ENCODE measurements around the gene GPAT2. TPM values are rescaled to one million over a fixed set of nuclear protein-coding genes. Genes with fewer than 3 reads are reported as not detected.
A peak's percentile ranks its signal among the peaks of the same experiment; 100 is the strongest.
"Not testable (repeated sequence)": the region's sequence is repeated elsewhere in the genome, so short reads cannot be mapped to it uniquely, and the experiment has no call there.

The GPAT2 gene
- total RNA-seq, 1 donor from 2014 or later = 0.79 TPM

GRCh38 chr2:96024336-96025193 is 10.2 kb downstream of the GPAT2 start:
- no peak for TF ChIP-seq CTCF (IDR thresholded peaks at IDR 0.05; ENCODE audit: insufficient read depth, low read length, severe bottlenecking)
- Histone ChIP-seq H3K36me3 (ENCODE audit: control insufficient read depth, insufficient read depth, low read length) (no peaks in the 10 kb centered on the region), H3K4me3 (ENCODE audit: low read depth, low read length) (no peak overlapping the region), H3K27me3 (ENCODE audit: control insufficient read depth, insufficient read depth, low read length) (no peaks in the 10 kb centered on the region)
- FAIRE-seq = no peak
- DNase-seq (ENCODE audit: low read depth) = no peak

- peak; percentile 82 for FAIRE-seq
- not testable (repeated sequence) for H3K4me3 ChIP-seq (ENCODE audit: low read depth, low read length); H3K36me3 ChIP-seq (ENCODE audit: control insufficient read depth, insufficient read depth, low read length); DNase-seq (ENCODE audit: low read depth); H3K27me3 ChIP-seq (ENCODE audit: control insufficient read depth, insufficient read depth, low read length)
These were observed 11.0 kb downstream of the GPAT2 start for GRCh38 chr2:96023701-96024100.

GRCh38 chr2:96022701-96023447 is 11.8 kb downstream of the GPAT2 start:
- not testable (repeated sequence) for H3K4me3 ChIP-seq (ENCODE audit: low read depth, low read length); H3K27me3 ChIP-seq (ENCODE audit: control insufficient read depth, insufficient read depth, low read length); FAIRE-seq; H3K36me3 ChIP-seq (ENCODE audit: control insufficient read depth, insufficient read depth, low read length)
- DNase-seq (ENCODE audit: low read depth) = peak; percentile 60
- peak; percentile 84 for TF ChIP-seq CTCF (IDR thresholded peaks at IDR 0.05; ENCODE audit: insufficient read depth, low read length, severe bottlenecking)

GRCh38 chr2:96022126-96022525 is 12.6 kb downstream of the GPAT2 start:
- H3K27me3 ChIP-seq (ENCODE audit: control insufficient read depth, insufficient read depth, low read length); H3K4me3 ChIP-seq (ENCODE audit: low read depth, low read length); DNase-seq (ENCODE audit: low read depth); FAIRE-seq; H3K36me3 ChIP-seq (ENCODE audit: control insufficient read depth, insufficient read depth, low read length): not testable (repeated sequence)

- H3K36me3 ChIP-seq (ENCODE audit: control insufficient read depth, insufficient read depth, low read length); H3K27me3 ChIP-seq (ENCODE audit: control insufficient read depth, insufficient read depth, low read length); FAIRE-seq; DNase-seq (ENCODE audit: low read depth); H3K4me3 ChIP-seq (ENCODE audit: low read depth, low read length): not testable (repeated sequence)
These were observed 13.6 kb downstream of the GPAT2 start for GRCh38 chr2:96021142-96021541.

- FAIRE-seq = peak; percentile 50
- H3K36me3 ChIP-seq (ENCODE audit: control insufficient read depth, insufficient read depth, low read length); H3K4me3 ChIP-seq (ENCODE audit: low read depth, low read length); DNase-seq (ENCODE audit: low read depth); H3K27me3 ChIP-seq (ENCODE audit: control insufficient read depth, insufficient read depth, low read length): not testable (repeated sequence)
These were observed 14.7 kb downstream of the GPAT2 start for GRCh38 chr2:96019909-96020590.

- not testable (repeated sequence) for H3K36me3 ChIP-seq (ENCODE audit: control insufficient read depth, insufficient read depth, low read length); H3K27me3 ChIP-seq (ENCODE audit: control insufficient read depth, insufficient read depth, low read length); FAIRE-seq; H3K4me3 ChIP-seq (ENCODE audit: low read depth, low read length); DNase-seq (ENCODE audit: low read depth)
These were observed 18.4 kb downstream of the GPAT2 start for GRCh38 chr2:96016321-96016720.

- not testable (repeated sequence) for H3K4me3 ChIP-seq (ENCODE audit: low read depth, low read length); H3K36me3 ChIP-seq (ENCODE audit: control insufficient read depth, insufficient read depth, low read length); DNase-seq (ENCODE audit: low read depth); H3K27me3 ChIP-seq (ENCODE audit: control insufficient read depth, insufficient read depth, low read length); FAIRE-seq
These were observed 21.9 kb downstream of the GPAT2 start for GRCh38 chr2:96012792-96013264.

- not testable (repeated sequence) for DNase-seq (ENCODE audit: low read depth); H3K36me3 ChIP-seq (ENCODE audit: control insufficient read depth, insufficient read depth, low read length); FAIRE-seq; H3K27me3 ChIP-seq (ENCODE audit: control insufficient read depth, insufficient read depth, low read length); H3K4me3 ChIP-seq (ENCODE audit: low read depth, low read length)
These were observed 22.5 kb downstream of the GPAT2 start for GRCh38 chr2:96012086-96012791.

Data from bronchial epithelial cell (primary cell).